ENCODE measurements around the gene CIC.

The CIC gene

GRCh38 chr19:42250666-42251531 lies 18.2 kb upstream of the CIC start:
- peaks cover 34 to 69% (median 48%) of the 10 kb centered on the region in 11 experiments; a peak in 21 of 22 replicates for H4K20me1 ChIP-seq
- peaks cover 51 to 64% (median 54%) of the 10 kb centered on the region in 10 experiments for H3K4me1 ChIP-seq
- H3K4me3 ChIP-seq, result peak overlapping the region in 8 of 10 experiments; percentile 42 to 99 (median 98); a peak in 16 of 20 replicates
- H3K27ac ChIP-seq, result peak overlapping the region in 10 of 11 experiments; percentile 47 to 76 (median 68); a peak in 20 of 22 replicates
- no peaks in the 10 kb centered on the region for H3K9me3 ChIP-seq (replicated peaks in 1 of 11)
- peak overlapping the region; percentile 95 to 100 (median 100) for H3K4me2 ChIP-seq
- peak overlapping the region; percentile 47 to 96 (median 70) for H3K9ac ChIP-seq
- no peaks in the 10 kb centered on the region for H3K27me3 ChIP-seq
- no peak for TF ChIP-seq Cebpa-rat (IDR thresholded peaks at IDR 0.05)
- H3K36me3 ChIP-seq, result peaks cover 22 to 38% (median 29%) of the 10 kb centered on the region in 11 experiments; a peak in 21 of 22 replicates

GRCh38 chr19:42251572-42252358 lies 17.3 kb upstream of the CIC start:
- H3K4me3 ChIP-seq, result peak overlapping the region; percentile 4 to 99 (median 98); a peak in 17 of 20 replicates
- peaks cover 33 to 61% (median 48%) of the 10 kb centered on the region in 11 experiments; a peak in 21 of 22 replicates for H4K20me1 ChIP-seq
- no peak for TF ChIP-seq Cebpa-rat (IDR thresholded peaks at IDR 0.05)
- H3K4me2 ChIP-seq, result peak overlapping the region; percentile 95 to 100 (median 100)
- H3K9ac ChIP-seq, result peak overlapping the region; percentile 45 to 96 (median 68); a peak in 21 of 22 replicates
- peak overlapping the region in 10 of 11 experiments; percentile 25 to 89 (median 52); a peak in 17 of 22 replicates for H3K27ac ChIP-seq
- H3K27me3 ChIP-seq, result no peaks in the 10 kb centered on the region
- H3K9me3 ChIP-seq (replicated peaks in 1 of 11), result no peaks in the 10 kb centered on the region
- H3K36me3 ChIP-seq, result peaks cover 22 to 33% (median 29%) of the 10 kb centered on the region in 11 experiments; a peak in 21 of 22 replicates
- H3K4me1 ChIP-seq, result peaks cover 49 to 62% (median 53%) of the 10 kb centered on the region in 10 experiments

DNA sequence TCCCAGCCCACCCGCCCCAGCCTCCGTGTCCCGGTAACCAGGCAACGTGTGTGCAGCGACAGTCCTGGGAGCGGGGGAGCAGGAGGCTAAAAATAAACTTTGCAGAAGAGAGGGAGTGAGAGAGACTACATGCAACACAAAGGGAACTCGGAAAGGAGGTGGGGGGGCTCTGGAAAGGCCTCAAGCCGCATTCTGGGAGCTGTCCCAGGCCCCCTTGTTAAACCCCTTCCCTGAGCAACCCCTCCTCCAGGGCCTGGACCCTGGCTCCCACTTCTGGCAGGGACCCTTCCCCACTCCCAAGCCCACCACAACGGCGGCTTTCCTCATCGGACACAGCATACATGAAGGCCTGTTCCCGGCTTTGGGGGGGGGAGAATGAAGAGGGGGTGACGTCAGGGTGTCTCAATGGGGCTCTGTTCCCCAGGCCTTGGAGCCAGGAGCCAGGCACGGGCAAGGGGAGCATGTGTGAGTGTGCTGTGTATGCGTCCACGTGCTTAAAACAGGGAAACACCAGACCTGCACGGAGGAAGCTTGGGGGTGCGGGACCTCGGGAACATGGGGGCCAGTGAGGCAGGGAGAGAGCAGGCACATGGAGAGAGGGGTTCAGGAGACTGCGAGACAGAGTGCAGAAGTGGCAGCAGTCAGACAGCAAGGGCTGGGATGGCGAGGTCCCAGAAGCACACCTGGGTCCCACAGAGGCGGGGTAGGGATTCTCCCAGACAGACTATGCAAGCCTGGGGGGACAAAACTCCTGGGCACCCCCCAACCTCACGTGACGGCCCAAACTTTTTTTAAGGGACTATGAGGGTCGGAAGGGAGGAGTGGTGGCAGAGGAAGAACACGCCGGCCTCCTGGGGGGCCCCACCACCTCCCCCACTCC lies 16.4 kb upstream of the CIC start:
- H4K20me1 ChIP-seq, result peaks cover 29 to 55% (median 47%) of the 10 kb centered on the region in 11 experiments; a peak in 21 of 22 replicates
- H3K4me2 ChIP-seq, result peak overlapping the region; percentile 95 to 100 (median 100)
- peak overlapping the region; percentile 36 to 97 (median 85); a peak in 21 of 22 replicates for H3K27ac ChIP-seq
- H3K36me3 ChIP-seq, result peaks cover 22 to 29% (median 26%) of the 10 kb centered on the region in 11 experiments; a peak in 21 of 22 replicates
- no peaks in the 10 kb centered on the region for H3K9me3 ChIP-seq (replicated peaks in 1 of 11)
- peak overlapping the region; percentile 79 to 96 (median 84) for H3K9ac ChIP-seq
- TF ChIP-seq Cebpa-rat (IDR thresholded peaks at IDR 0.05), result no peak
- no peaks in the 10 kb centered on the region for H3K27me3 ChIP-seq
- peak overlapping the region; percentile 70 to 99 (median 98) for H3K4me3 ChIP-seq
- peaks cover 43 to 59% (median 51%) of the 10 kb centered on the region in 10 experiments for H3K4me1 ChIP-seq

GRCh38 chr19:42253245-42254088 lies 15.6 kb upstream of the CIC start:
- Histone ChIP-seq H3K9me3 (replicated peaks in 1 of 11) (no peaks in the 10 kb centered on the region), H3K27ac (peak overlapping the region; percentile 89 to 97 (median 94); a peak in 21 of 22 replicates), H3K4me3 (peak overlapping the region; percentile 88 to 100 (median 99))

GRCh38 chr19:42254089-42254849 lies 14.8 kb upstream of the CIC start:
- H3K27ac ChIP-seq, result peak overlapping the region; percentile 89 to 97 (median 94)
- peak overlapping the region; percentile 56 to 85 (median 75) for H3K4me2 ChIP-seq
- peaks cover 33 to 53% (median 48%) of the 10 kb centered on the region in 10 experiments for H3K4me1 ChIP-seq
- peaks cover 12 to 18% (median 15%) of the 10 kb centered on the region in 11 experiments; a peak in 21 of 22 replicates for H3K36me3 ChIP-seq
- peaks cover 18 to 44% (median 36%) of the 10 kb centered on the region in 11 experiments; a peak in 21 of 22 replicates for H4K20me1 ChIP-seq
- peak overlapping the region; percentile 88 to 100 (median 99) for H3K4me3 ChIP-seq
- peak overlapping the region; percentile 89 to 98 (median 96) for H3K9ac ChIP-seq
- TF ChIP-seq Cebpa-rat (IDR thresholded peaks at IDR 0.05), result no peak
- no peaks in the 10 kb centered on the region for H3K27me3 ChIP-seq
- H3K9me3 ChIP-seq (replicated peaks in 1 of 11), result no peaks in the 10 kb centered on the region

More at GRCh38 chr19:42253245-42254088, 15.6 kb upstream of the CIC start:
- Histone ChIP-seq H3K4me2 (peak overlapping the region; percentile 95 to 100 (median 100)), H3K36me3 (peaks cover 20 to 26% (median 23%) of the 10 kb centered on the region in 11 experiments; a peak in 21 of 22 replicates), H4K20me1 (peaks cover 26 to 52% (median 39%) of the 10 kb centered on the region in 11 experiments; a peak in 21 of 22 replicates), H3K9ac (peak overlapping the region; percentile 89 to 98 (median 96)), H3K27me3 (no peaks in the 10 kb centered on the region), H3K4me1 (peaks cover 41 to 56% (median 51%) of the 10 kb centered on the region in 10 experiments)
- TF ChIP-seq Cebpa-rat (IDR thresholded peaks at IDR 0.05), result no peak

- Histone ChIP-seq H3K27ac (peak within 1 kb of the TSS; percentile 89 to 97 (median 94)), H4K20me1 (peaks cover 10 to 36% (median 28%) of the 10 kb centered on the region in 11 experiments; a peak in 21 of 22 replicates), H3K36me3 (peaks cover 4 to 9% (median 7%) of the 10 kb centered on the region in 11 experiments; a peak in 19 of 22 replicates), H3K9ac (peak within 1 kb of the TSS; percentile 89 to 98 (median 96)), H3K4me1 (peaks cover 24 to 50% (median 40%) of the 10 kb centered on the region in 10 experiments), H3K4me3 (peak within 1 kb of the TSS; percentile 88 to 100 (median 99)), H3K9me3 (replicated peaks in 1 of 11) (no peaks in the 10 kb centered on the region), H3K27me3 (no peaks in the 10 kb centered on the region), H3K4me2 (peak within 1 kb of the TSS; percentile 87 to 99 (median 97))
- no peak for TF ChIP-seq Cebpa-rat (IDR thresholded peaks at IDR 0.05)
Observed at GRCh38 chr19:42254850-42255765, 13.9 kb upstream of the CIC start, which contains the start of gene ERF. Gene ERF (minus strand): TSS chr19:42255128. CDS start chr19:42254999, 129 bp downstream.
